ENCODE results near the gene CR1.
"Not testable (repeated sequence)": the region's sequence is repeated elsewhere in the genome, so short reads cannot be mapped to it uniquely, and the experiment has no call there.

CR1 gene

DNA sequence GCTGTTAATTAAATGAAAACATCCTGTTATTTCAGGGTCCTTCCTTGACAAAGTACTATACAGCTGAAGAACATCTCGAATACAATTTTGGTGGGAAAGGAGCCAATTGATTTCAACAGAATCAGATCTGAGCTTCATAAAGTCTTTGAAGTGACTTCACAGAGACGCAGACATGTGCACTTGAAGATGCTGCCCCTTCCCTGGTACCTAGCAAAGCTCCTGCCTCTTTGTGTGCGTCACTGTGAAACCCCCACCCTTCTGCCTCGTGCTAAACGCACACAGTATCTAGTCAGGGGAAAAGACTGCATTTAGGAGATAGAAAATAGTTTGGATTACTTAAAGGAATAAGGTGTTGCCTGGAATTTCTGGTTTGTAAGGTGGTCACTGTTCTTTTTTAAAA is 143.4 kb downstream of the CR1 start:
- not testable (repeated sequence) for H3K9me3 Mint-ChIP-seq, ATAC-seq, H3K4me3 Mint-ChIP-seq, H3K4me1 Mint-ChIP-seq, DNase-seq
- Mint-ChIP-seq H3K27me3 (peaks cover 13% of the 10 kb centered on the region), H3K27ac (peak overlapping the region in 1 of 2 donors; percentile 54)

DNA sequence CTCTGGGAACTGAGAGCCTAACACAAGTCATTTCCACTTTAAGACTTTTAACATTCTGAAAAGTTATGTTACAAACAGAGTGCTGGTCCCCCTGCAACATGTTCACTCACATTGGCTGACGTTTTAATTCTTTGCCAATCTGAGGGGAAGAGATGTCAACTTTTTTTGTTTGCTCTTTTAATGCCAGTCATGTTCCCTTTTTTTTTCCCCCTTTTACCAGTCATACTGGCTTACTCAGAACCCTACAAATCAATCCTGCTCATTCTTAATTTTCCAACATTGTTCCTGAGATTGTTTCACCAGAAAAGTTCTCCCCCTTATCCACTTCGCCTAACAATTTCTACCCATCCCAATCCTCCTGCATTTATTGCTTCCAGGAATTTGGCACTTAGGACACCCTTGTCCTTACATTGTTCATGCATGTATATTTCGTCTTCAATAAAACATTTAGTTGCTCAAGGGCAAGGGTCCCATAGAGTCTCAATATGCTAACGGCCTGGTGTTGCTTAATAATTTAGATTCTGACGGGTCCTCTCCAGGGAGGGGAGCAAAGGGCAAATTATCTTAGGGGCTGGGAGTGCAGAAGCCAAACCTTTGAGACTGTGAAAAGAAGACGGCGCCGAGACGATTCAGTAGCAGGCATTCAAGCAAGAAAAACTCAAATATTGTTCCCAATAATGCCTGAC is 148.4 kb downstream of the CR1 start:
- peaks cover 26% of the 10 kb centered on the region for H3K27me3 Mint-ChIP-seq
- DNase-seq = no peak
- peaks cover 17% of the 10 kb centered on the region for H3K4me1 Mint-ChIP-seq
- ATAC-seq = peak; percentile 4
- peak overlapping the region; percentile 78 to 85 for H3K4me3 Mint-ChIP-seq
- H3K27ac Mint-ChIP-seq = no peak overlapping the region
- no peaks in the 10 kb centered on the region for H3K9me3 Mint-ChIP-seq

DNA sequence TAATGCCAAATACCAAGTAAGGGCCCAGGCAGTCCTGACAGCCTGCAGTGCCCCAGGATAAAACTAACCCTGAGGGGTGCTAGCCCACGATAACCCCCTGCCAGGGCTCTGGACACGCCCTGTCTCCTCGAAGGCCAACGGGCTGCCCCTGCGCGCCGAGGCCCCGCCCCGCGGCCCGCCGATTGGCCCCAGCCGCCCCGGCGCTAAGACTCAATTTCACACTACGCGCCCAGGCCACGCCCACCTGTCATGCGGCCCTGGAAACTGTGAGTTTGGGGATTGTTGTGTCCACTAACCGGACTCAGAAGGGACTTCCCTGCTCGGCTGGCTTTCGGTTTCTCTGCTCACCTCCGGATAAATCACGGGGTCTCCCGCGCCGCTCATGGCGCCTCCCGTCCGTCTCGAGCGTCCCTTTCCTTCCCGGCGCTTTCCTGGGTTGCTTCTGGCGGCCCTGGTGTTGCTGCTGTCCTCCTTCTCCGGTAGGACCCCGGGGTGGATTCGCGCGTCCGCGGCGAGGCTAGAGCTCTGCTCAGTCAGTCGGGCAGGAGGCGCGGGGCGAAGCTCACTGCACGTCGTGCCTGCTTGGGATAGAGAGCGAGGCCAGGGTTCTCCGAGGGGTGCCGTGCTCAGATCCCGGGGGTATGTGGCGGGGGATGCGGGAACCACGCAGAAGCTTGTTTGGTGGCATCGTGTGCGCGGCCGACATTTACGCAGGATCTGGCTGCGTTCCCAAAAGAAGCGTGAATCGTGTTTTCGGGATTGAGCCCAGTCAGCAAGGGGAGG is 149.1 kb downstream of the CR1 start, which contains the start of gene CR1L:
TSS of gene CR1L (plus strand) at position 282 of the 783 bp plus-strand sequence. CDS start at position 383, 101 bp downstream.
- ATAC-seq (peak; percentile 98), DNase-seq (peak; percentile 81 to 88)
- Mint-ChIP-seq H3K4me3 (peak within 1 kb of the TSS; percentile 78 to 85), H3K27ac (peak within 1 kb of the TSS; percentile 28 to 88), H3K4me1 (peaks cover 18% of the 10 kb centered on the region), H3K9me3 (no peaks in the 10 kb centered on the region), H3K27me3 (peaks cover 26% of the 10 kb centered on the region)

DNA sequence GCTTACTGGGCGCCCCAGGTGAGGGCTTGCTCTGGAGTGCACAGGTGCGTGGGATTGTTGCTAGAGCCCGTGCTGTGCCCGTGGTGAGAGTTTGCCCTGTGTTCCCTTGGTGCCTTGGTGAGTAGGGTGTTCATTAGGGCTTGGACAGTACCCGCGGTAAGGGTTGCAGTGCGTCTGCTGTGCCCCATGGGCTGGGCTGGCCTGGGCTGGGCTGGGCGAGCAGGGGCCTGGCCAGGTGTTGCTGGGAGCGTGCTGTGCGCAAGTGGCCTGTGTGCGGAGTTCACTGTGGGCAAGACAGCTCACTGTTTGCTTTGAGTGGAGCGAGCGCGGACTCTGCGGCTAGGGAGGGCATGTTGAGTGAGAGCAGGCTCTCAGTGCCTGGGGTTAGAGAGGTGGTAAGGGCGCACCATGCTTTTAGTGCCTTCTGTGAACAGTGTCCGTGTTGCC is 149.7 kb downstream of the CR1 start:
- Mint-ChIP-seq H3K4me3 (peak overlapping the region; percentile 27 to 85), H3K9me3 (no peaks in the 10 kb centered on the region), H3K4me1 (peaks cover 25% of the 10 kb centered on the region), H3K27me3 (peaks cover 26% of the 10 kb centered on the region), H3K27ac (peak overlapping the region in 1 of 2 donors; percentile 88)
- no peak for DNase-seq
- peak; percentile 19 for ATAC-seq

DNA sequence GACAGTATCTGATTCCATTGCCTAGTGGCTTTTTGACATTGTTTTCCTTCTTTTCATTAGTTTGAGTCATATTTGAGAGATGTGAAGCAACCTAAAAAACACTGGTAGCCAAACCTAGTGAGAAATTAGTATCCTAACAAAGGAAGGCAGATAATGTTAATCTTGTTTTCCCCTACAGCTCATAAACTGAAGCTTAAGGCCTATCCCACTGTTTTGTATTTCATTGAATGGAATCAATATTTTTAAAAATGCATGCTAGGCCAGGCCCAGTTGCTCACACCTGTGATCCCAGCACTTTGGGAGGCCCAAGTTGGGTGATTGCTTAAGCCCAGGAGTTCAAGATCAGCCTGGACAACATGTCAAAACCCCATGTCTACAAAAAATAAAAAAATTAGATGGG is 150.2 kb downstream of the CR1 start:
- Mint-ChIP-seq H3K4me3 (peak overlapping the region in 1 of 2 donors; percentile 27), H3K27ac (no peak overlapping the region), H3K9me3 (no peaks in the 10 kb centered on the region), H3K27me3 (peaks cover 26% of the 10 kb centered on the region), H3K4me1 (peaks cover 25% of the 10 kb centered on the region)
- DNase-seq = no peak
- ATAC-seq = no peak

DNA sequence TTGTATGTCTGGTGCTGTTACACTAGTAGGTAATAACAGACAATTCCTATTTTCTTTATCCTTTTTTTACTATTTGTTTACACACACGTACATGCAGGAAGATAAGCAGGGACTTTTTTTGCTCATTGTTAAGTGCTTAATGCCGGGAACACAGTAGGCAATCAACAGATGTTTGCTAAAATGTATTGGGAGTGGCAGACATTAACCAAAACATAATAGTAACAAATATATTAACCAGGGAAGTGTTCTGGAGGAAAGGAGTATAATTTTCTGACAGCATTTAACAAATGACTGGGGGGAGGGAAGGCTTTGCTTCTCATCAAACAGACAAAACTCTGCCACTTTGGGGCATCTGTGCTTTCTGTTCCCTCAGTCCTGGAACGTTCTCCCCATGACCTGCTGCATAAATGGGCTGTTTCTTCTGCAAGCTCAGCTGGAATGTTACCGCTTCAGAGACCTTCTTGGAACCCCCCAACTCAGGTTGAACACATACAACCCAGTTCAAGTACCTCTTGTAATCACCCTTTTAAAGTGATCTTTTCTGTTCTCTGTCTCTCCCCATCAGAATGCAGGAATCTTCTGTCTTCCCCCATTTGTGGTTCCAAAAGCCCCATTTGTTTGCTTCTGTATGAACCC is 151.1 kb downstream of the CR1 start:
- no peak for DNase-seq
- Mint-ChIP-seq H3K27ac (no peak overlapping the region), H3K4me3 (no peak overlapping the region), H3K9me3 (no peaks in the 10 kb centered on the region), H3K27me3 (peaks cover 23% of the 10 kb centered on the region), H3K4me1 (peaks cover 25% of the 10 kb centered on the region)
- ATAC-seq = no peak

DNA sequence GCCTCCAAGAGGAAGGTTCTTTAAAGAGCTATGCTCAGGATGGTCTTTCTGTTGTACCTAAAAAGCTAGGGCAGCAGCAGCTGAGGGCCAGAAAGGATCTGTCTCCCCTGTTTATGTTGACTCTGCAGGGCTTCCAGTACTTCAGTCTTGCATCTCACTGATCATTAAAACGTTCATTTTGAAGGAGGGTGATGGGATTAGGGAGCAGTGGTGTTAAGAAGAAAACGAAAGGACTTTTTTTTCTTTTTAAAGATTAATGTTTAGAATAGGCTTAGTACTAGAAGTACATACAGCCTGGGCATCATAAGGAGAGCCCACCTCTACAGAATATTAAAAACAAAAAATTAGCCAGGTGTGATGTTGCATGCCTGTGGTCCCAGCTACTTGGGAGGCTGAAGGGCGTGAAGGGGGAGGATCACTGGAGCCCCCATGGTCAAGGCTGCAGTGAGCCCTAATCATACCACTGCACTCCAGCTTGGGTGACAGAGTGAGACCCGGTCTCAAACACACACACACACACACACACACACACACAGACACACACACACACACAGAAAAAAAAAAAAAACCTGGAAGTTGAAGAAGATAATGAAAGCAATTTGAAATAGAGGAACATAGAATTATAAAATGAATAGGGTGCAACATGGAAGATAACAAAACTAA is 151.8 kb downstream of the CR1 start:
- DNase-seq (no peak), ATAC-seq (no peak)
- Mint-ChIP-seq H3K4me1 (peaks cover 25% of the 10 kb centered on the region), H3K4me3 (no peak overlapping the region), H3K27me3 (peaks cover 17% of the 10 kb centered on the region), H3K27ac (no peak overlapping the region), H3K9me3 (no peaks in the 10 kb centered on the region)

DNA sequence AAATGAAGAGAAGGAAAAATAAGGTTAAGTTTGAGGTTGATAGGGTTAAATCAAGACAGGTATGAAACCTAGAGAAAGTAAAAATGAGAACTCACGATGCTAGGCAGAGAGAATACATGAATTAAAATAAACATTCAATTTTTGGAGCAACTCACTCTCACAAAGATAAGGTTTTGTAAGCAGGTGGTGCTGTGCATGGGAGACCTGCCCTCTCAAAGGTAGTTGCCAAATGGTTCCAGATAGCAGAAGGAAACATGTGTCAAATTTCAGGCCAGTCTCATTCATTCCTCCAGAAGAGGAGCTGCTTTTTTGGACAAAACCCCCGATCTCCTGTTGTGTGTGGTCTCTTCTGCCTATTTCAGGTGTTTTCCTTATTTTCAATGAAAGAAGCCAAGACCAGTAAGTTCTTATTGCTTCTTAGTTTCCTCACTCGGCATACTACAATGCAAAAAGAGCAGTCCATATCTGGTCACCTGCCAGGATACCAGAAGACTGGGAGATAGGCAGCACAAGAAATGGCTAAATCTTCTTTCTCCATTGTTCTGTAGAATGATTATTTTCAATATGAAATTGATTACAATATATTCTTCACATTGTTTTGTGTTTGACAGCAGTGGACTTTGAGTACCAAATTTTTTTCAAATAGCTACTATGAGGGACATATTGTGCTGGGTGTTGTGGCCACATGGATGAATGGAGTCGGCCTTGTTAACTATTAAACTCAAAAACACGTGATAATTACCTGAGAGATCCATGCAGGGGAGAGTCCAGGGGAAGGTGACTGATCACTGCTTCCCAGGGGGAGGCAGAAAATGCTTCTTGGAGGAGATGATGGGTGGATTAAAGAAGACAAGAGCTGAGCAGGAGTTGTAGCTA is 152.6 kb downstream of the CR1 start:
- Mint-ChIP-seq H3K27ac (no peak overlapping the region), H3K4me1 (peaks cover 25% of the 10 kb centered on the region), H3K4me3 (no peak overlapping the region), H3K9me3 (no peaks in the 10 kb centered on the region), H3K27me3 (peaks cover 17% of the 10 kb centered on the region)
- ATAC-seq = no peak
- no peak for DNase-seq

DNA sequence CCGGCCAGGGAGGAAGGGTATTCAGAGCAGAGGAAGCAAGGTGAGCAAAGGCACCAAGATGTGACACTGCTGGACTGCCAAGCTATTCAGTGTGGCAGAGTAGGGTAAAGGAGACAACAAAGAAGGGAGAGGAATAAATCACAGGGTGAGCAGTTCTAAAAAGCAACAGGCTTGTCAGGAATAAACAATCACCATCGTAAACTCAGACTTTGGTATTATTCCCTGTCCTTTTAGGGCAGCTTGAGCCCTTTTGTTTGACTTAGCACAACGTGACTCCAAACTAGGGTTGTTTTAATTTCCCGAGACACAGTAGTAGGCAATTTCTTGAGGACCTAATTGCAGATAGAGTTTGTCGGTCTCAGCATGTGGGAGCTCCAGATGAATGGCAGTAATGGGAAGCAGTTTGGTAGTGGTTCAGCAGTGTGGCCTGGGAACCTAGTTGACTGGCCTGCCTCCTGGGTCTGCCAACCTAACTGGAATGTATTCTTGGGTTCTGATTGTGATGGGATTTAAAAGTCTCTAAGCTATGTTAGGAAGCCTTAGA is 153.3 kb downstream of the CR1 start:
- ATAC-seq (no peak), DNase-seq (no peak)
- Mint-ChIP-seq H3K9me3 (no peaks in the 10 kb centered on the region), H3K4me1 (peaks cover 21% of the 10 kb centered on the region), H3K27me3 (peaks cover 13% of the 10 kb centered on the region), H3K4me3 (no peak overlapping the region), H3K27ac (no peak overlapping the region)

DNA sequence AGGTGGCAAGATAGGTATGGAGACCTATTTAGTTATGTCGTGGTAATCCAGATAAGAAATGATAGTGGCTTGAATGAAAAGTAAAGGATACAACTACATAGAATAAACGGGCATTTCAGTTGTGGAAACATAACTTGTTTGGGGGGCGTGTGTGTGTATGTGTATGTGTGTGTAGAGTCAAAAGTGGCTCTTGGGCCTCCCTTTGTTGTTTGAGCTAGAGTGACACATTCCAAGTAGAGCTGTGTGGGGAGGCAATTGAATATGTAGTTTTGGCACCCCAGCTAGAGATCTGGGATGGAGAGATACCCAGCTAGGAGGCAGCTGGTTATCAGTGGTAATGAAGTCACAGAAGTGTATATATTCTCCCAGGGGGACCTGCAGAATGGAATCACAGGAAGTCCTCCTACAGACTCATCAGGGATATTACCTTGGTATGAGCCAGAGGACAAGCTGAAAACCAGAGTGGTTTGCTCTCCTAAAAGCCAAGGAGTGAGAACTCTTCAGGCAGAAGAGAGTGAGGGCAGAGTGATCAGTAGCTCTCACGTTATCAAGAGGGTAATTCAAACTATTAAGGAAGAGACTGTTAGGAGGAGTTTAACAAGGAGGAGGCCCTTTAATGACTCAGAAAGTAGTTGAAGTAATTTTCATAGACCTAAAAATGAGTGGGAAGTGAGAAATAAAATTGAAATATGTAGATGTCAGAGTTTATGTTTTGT is 154.1 kb downstream of the CR1 start:
- Mint-ChIP-seq H3K4me1 (peaks cover 16% of the 10 kb centered on the region), H3K9me3 (no peaks in the 10 kb centered on the region), H3K4me3 (no peak overlapping the region), H3K27me3 (peaks cover 7% of the 10 kb centered on the region), H3K27ac (no peak overlapping the region)
- ATAC-seq (no peak), DNase-seq (no peak)

DNA sequence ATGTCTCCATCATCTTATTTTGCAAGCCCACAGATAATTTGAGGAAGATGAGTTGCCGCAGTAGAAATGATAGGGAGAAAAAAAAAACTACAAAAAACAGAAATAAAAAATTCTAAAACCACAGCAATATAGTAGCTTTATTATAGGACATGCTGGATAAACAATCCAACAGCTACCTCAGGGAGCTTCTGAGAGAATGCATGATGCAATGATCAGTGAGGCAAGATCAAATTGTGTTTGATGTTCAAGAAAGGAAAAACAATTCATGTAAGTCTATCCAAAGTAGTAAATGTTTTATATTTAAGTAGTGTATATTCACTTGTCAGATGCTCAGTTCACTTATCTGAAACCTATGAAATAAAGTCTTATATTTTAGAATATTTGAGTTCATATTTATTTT is 155.6 kb downstream of the CR1 start:
- H3K9me3 Mint-ChIP-seq = no peaks in the 10 kb centered on the region
- ATAC-seq (no peak), DNase-seq (no peak)
- H3K4me3 Mint-ChIP-seq = no peak overlapping the region
- peaks cover 8% of the 10 kb centered on the region for H3K4me1 Mint-ChIP-seq
- H3K27ac Mint-ChIP-seq = no peak overlapping the region
- no peaks in the 10 kb centered on the region for H3K27me3 Mint-ChIP-seq

DNA sequence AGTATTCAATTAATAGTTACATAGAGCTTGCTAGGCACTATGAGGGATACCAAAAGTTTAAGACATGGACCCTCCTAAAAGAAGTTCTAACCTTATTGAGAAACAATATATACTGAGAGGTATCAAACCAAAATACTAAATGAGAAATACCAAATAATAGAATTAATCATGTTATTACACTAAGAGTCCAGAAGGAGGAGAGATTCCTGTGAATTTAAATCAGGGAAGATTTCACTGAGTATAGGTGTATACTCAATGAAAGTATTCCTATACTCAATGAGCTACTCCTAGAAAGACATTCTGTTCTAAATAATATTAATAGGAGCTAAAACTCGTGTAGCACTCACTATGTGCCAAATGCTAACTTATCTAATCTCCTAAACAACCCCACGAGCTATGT is 158.4 kb downstream of the CR1 start:
- no peak for ATAC-seq
- no peak overlapping the region for H3K27ac Mint-ChIP-seq
- H3K27me3 Mint-ChIP-seq = peaks cover 9% of the 10 kb centered on the region
- peaks cover 8% of the 10 kb centered on the region for H3K4me1 Mint-ChIP-seq
- no peak for DNase-seq
- H3K9me3 Mint-ChIP-seq = no peaks in the 10 kb centered on the region
- no peak overlapping the region for H3K4me3 Mint-ChIP-seq

DNA sequence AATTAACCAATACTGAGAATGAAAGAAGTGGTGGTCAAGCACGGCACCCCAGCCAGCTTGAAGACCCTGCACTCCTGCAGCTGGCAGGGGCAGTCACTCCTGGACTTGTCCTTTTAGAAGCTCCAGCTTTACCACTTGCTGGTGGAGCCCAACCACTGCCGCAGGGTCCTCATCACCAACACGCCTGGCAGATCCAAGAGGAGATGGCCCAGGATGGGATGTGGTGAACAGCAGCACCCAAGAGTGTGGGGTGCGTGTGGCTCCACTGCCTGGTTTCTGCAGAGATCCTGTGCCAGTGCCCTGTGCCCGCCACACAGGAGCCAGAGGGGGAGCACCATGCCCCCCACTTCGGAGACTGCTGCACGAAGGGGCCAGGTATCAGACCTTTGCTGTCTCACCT is 162.5 kb downstream of the CR1 start:
- DNase-seq (no peak), ATAC-seq (no peak)
- Mint-ChIP-seq H3K4me3 (no peak overlapping the region), H3K27me3 (peaks cover 9% of the 10 kb centered on the region), H3K9me3 (no peaks in the 10 kb centered on the region), H3K27ac (no peak overlapping the region), H3K4me1 (no peaks in the 10 kb centered on the region)

DNA sequence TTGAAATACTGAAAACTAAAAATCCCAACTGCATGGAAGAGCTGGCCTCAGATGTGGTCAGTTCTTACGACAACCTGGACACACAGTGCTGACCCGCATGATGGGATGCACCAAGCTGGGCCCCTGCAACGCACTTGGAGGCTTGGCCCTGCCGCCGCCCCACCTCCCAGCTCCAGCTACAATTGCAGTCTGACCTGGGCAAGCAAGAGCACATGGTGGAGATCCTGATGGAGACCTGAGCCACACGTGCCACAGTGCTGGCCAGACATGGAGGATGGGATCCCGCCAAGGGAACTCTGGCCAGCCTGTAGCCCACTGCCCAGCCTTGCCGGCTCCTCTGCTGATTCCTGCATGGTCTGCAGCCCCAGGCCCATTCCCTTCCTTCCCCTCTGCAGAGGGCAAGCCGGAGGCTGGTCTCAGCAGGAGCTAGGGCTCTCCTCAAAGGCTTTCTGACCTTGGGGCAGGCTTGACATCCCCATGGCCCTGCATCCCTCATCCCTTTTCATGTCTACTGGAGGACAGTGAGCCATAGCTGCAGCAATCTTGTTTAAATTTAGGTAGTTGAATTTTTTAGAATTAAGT is 163.0 kb downstream of the CR1 start:
- Mint-ChIP-seq H3K4me3 (no peak overlapping the region), H3K27ac (no peak overlapping the region), H3K4me1 (no peaks in the 10 kb centered on the region), H3K27me3 (peaks cover 9% of the 10 kb centered on the region), H3K9me3 (peaks cover 0 to 4% of the 10 kb centered on the region in 2 donors)
- DNase-seq = no peak
- no peak for ATAC-seq
